ENCODE measurements around the gene GPR35. TPM values are rescaled to one million over a fixed set of nuclear protein-coding genes. Genes with fewer than 3 reads are reported as not detected.

GPR35 gene
- total and polyA plus RNA-seq, 4 donors, result 0.30 to 2.4 (median 0.44) TPM

GRCh38 chr2:240627736-240628506 is 2.6 kb downstream of the GPR35 start (continued):
- no peak for TF ChIP-seq CTCF (IDR thresholded peaks at IDR 0.05; ENCODE audit: low read depth, low read length, missing input control)
- TF ChIP-seq FOXA2 (IDR thresholded peaks at IDR 0.05), result no peak
- no peak for TF ChIP-seq YY1 (IDR thresholded peaks at IDR 0.05)
- no peak for TF ChIP-seq SP1 (IDR thresholded peaks at IDR 0.05)
- no peak for TF ChIP-seq RXRA (IDR thresholded peaks at IDR 0.05)
- TF ChIP-seq GABPA (IDR thresholded peaks at IDR 0.05 in 1 of 2, conservative IDR thresholded peaks at IDR 0.05 in 1 of 2), result no peak
- TF ChIP-seq ZBTB33 (IDR thresholded peaks at IDR 0.05), result no peak

- no peaks in the 10 kb centered on the region for H3K36me3 ChIP-seq (ENCODE audit: control insufficient read depth in 4 of 4, insufficient read depth in 3 of 4, low read depth in 1 of 4, low read length in 3 of 4)
- H3K4me3 ChIP-seq (ENCODE audit: low read depth in 1 of 3, low read length in 3 of 3), result no peak overlapping the region
- no peaks in the 10 kb centered on the region for H3K27me3 ChIP-seq (ENCODE audit: control insufficient read depth in 4 of 4, insufficient read depth in 4 of 4, low read length in 3 of 4)
- H3K9ac ChIP-seq (ENCODE audit: low read depth in 1 of 2, low read length in 2 of 2), result no peak overlapping the region
- no peak for TF ChIP-seq EGR1 (IDR thresholded peaks at IDR 0.05; ENCODE audit: low read depth in 2 of 2)
- no peak for TF ChIP-seq HNF4A (conservative IDR thresholded peaks at IDR 0.05)
- TF ChIP-seq JUND (IDR thresholded peaks at IDR 0.05), result no peak
- no peak for TF ChIP-seq NR2F2 (IDR thresholded peaks at IDR 0.05)
- no peak for TF ChIP-seq MAX (IDR thresholded peaks at IDR 0.05)
- no peak for TF ChIP-seq ZBTB33 (IDR thresholded peaks at IDR 0.05)
- no peak for TF ChIP-seq YY1 (IDR thresholded peaks at IDR 0.05)
- no peak for TF ChIP-seq CTCF (IDR thresholded peaks at IDR 0.05; ENCODE audit: low read depth, low read length, missing input control)
- no peak for TF ChIP-seq RXRA (IDR thresholded peaks at IDR 0.05)
- no peak for TF ChIP-seq RAD21 (IDR thresholded peaks at IDR 0.05)
- no peak for TF ChIP-seq HNF4G (IDR thresholded peaks at IDR 0.05)
- TF ChIP-seq ATF3 (IDR thresholded peaks at IDR 0.05), result no peak
- TF ChIP-seq REST (IDR thresholded peaks at IDR 0.05), result no peak
- no peak for TF ChIP-seq GABPA (IDR thresholded peaks at IDR 0.05 in 1 of 2, conservative IDR thresholded peaks at IDR 0.05 in 1 of 2)
- no peak for TF ChIP-seq SP1 (IDR thresholded peaks at IDR 0.05)
- no peak for TF ChIP-seq TAF1 (conservative IDR thresholded peaks at IDR 0.05)
- TF ChIP-seq FOXA2 (IDR thresholded peaks at IDR 0.05), result no peak
- no peak for TF ChIP-seq FOXA1 (IDR thresholded peaks at IDR 0.05)
- no peak overlapping the region for H3K27ac ChIP-seq (ENCODE audit: low read depth in 1 of 2, low read length in 2 of 2)
- DNase-seq (ENCODE audit: low spot score), result no peak
- no peaks in the 10 kb centered on the region for H3K9me3 ChIP-seq (ENCODE audit: control insufficient read depth in 4 of 4, low read length in 3 of 4)
- H3K4me1 ChIP-seq (ENCODE audit: control insufficient read depth in 4 of 4, insufficient read depth in 4 of 4, low read length in 3 of 4), result peaks cover 0 to 2% (median 0%) of the 10 kb centered on the region in 4 donors
- 88% methylated on average over 7 of the region's 7 CpGs for WGBS
Observed at GRCh38 chr2:240628507-240628807, 3.2 kb downstream of the GPR35 start.
